NB4 (cell line): ENCODE results near the gene PCDHB13.

ENCODE experiments used
- CTCF ChIP-seq: IDR thresholded peaks from one replicate; pipeline ENCODE4 v1.5.1; 2012; ENCODE audit warnings: low read depth, low read length
- MAX ChIP-seq: IDR thresholded peaks from 2 replicates; pipeline ENCODE4 v1.6.1; 2011; ENCODE audit warnings: low read depth, low read length
- MYC ChIP-seq: IDR thresholded peaks from 2 replicates; pipeline ENCODE4 v1.6.1; 2011; ENCODE audit warnings: low read depth, low read length
- POLR2A ChIP-seq: IDR thresholded peaks from 2 replicates; pipeline ENCODE4 v1.6.1; 2011; ENCODE audit warnings: mild to moderate bottlenecking; ENCODE audit not compliant: insufficient read length; ENCODE audit errors: extremely low read depth

DNA sequence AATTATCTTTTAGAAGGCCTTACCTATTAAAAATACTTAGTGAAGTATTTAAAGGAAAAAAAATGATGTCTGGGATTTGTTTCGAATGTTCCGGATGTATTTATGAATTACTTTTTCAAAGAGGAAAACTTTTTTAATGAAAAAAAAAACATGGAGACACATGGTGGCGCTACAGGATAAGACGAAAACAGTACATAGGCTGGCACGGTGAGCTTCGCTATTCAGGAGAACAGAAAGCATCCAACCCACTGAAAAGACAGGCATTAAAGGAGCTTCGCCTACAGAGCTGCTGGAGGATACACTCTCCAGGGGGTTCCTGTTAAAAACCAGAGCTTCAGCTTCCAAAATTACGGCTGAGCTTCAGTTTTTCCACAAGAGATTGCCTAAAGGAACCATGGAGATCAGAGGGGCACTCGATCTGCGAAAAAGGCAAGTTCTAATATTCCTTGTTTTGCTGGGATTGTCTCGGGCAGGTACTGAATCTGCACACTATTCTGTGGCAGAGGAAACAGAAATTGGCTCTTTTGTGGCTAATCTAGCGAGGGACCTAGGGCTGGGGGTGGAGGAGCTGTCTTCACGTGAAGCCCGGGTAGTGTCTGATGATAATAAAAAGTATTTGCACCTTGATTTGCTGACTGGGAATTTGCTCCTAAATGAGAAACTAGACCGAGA, 9.5 kb downstream of the PCDHB13 start, which contains the start of gene PCDHB14:
- TF ChIP-seq POLR2A = no peak
- no peak for TF ChIP-seq CTCF
- TF ChIP-seq MYC = no peak
- TF ChIP-seq MAX = peak; percentile 24; the same call in 1 of the 2 replicates
